Endothelial cell (in vitro differentiated cells): Measurements from ENCODE around the gene KLHDC8B. TPM values are rescaled to one million over a fixed set of nuclear protein-coding genes. Genes with fewer than 3 reads are reported as not detected.

Experiments used
- DNase-seq: peaks from one replicate; pipeline ENCODE4 v3.0.0; 2021; ENCODE audit warnings: low spot score
- H3K27ac Mint-ChIP-seq: one replicate; pipeline ENCODE4 v1.8.0; 2021; ENCODE audit warnings: mixed read lengths, inconsistent platforms; ENCODE audit not compliant: unreplicated experiment
- H3K27me3 Mint-ChIP-seq: one replicate; pipeline ENCODE4 v1.8.0; 2021; ENCODE audit warnings: mild to moderate bottlenecking, moderate library complexity, mixed read lengths, inconsistent platforms; ENCODE audit not compliant: unreplicated experiment
- H3K36me3 Mint-ChIP-seq: one replicate; pipeline ENCODE4 v1.8.0; 2021; ENCODE audit warnings: mild to moderate bottlenecking, low read depth, mixed read lengths, inconsistent platforms; ENCODE audit not compliant: unreplicated experiment
- H3K4me1 Mint-ChIP-seq: one replicate; pipeline ENCODE4 v1.8.0; 2021; ENCODE audit warnings: mild to moderate bottlenecking, mixed read lengths, inconsistent platforms; ENCODE audit not compliant: unreplicated experiment
- H3K4me3 Mint-ChIP-seq: one replicate; pipeline ENCODE4 v1.8.0; 2021; ENCODE audit warnings: mild to moderate bottlenecking, mixed read lengths, inconsistent platforms; ENCODE audit not compliant: unreplicated experiment
- H3K9me3 Mint-ChIP-seq: one replicate; pipeline ENCODE4 v1.8.0; 2021; ENCODE audit warnings: mixed read lengths, inconsistent platforms; ENCODE audit not compliant: unreplicated experiment
- CTCF ChIP-seq: fragments of 200-600 bp; sonication (generic); IDR thresholded peaks from one replicate; pipeline ENCODE4 v1.5.0; 2021; ENCODE audit warnings: antibody characterized with exemption; ENCODE audit not compliant: unreplicated experiment
- total RNA-seq: library from RNA; stranded (reverse); fragmentation: NEBNext Ultra II Directional; extraction: Animal tissue kit (Norgen Biotek cat#: 25700); gene quantifications from one replicate; pipeline ENCODE4 v1.2.1, GENCODE V29; 2021; ENCODE audit not compliant: unreplicated experiment

Gene KLHDC8B
- total RNA-seq, 1 donor from 2014 or later = 16.7 TPM

- no peak for TF ChIP-seq CTCF
Measured at GRCh38 chr3:49124203-49124602, 47.2 kb upstream of the KLHDC8B start.

GRCh38 chr3:49124991-49125670, 46.3 kb upstream of the KLHDC8B start:
- H3K4me1 Mint-ChIP-seq = no peaks in the 10 kb centered on the region
- TF ChIP-seq CTCF = no peak
- peaks cover 13% of the 10 kb centered on the region for H3K27me3 Mint-ChIP-seq
- H3K4me3 Mint-ChIP-seq = no peak overlapping the region
- H3K36me3 Mint-ChIP-seq = peaks cover 36% of the 10 kb centered on the region
- no peak for DNase-seq
- H3K9me3 Mint-ChIP-seq = no peaks in the 10 kb centered on the region
- H3K27ac Mint-ChIP-seq = no peak overlapping the region

More at GRCh38 chr3:49124203-49124602, 47.2 kb upstream of the KLHDC8B start:
- peaks cover 29% of the 10 kb centered on the region for H3K36me3 Mint-ChIP-seq
- DNase-seq = no peak
- peaks cover 5% of the 10 kb centered on the region for H3K4me1 Mint-ChIP-seq
- H3K27me3 Mint-ChIP-seq = peaks cover 7% of the 10 kb centered on the region
- no peak overlapping the region for H3K4me3 Mint-ChIP-seq
- no peak overlapping the region for H3K27ac Mint-ChIP-seq
- H3K9me3 Mint-ChIP-seq = no peaks in the 10 kb centered on the region

GRCh38 chr3:49131040-49131439, 40.4 kb upstream of the KLHDC8B start:
- Mint-ChIP-seq H3K9me3 (no peaks in the 10 kb centered on the region), H3K36me3 (peaks cover 22% of the 10 kb centered on the region), H3K4me3 (peak overlapping the region; percentile 96), H3K4me1 (peaks cover 12% of the 10 kb centered on the region), H3K27me3 (peaks cover 16% of the 10 kb centered on the region), H3K27ac (peak overlapping the region; percentile 64)
- TF ChIP-seq CTCF = no peak
- no peak for DNase-seq

DNA sequence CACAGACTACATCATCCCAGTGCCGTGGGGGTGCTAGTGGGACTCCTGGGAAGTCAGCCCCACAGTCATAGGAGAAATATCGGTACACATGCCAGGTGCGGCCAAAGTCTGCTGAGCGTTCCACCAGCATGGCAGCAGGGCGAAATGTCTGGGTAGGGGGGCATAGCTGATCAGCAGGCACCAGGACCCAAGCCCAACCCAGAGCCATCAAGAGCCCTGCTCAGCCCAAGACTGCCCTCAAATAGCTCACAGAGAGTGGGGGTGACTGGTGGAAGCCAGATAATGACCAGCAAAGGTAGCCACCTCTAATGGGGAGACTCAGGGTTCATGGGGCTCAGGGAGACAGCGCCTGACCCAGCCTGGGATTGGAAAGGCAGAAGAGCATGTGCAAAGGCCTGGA, 39.8 kb upstream of the KLHDC8B start:
- Mint-ChIP-seq H3K9me3 (no peaks in the 10 kb centered on the region), H3K27me3 (peaks cover 16% of the 10 kb centered on the region), H3K27ac (peak overlapping the region; percentile 48), H3K4me3 (peak overlapping the region; percentile 96), H3K36me3 (peaks cover 20% of the 10 kb centered on the region), H3K4me1 (peaks cover 12% of the 10 kb centered on the region)
- TF ChIP-seq CTCF = no peak
- DNase-seq = no peak

- no peak for DNase-seq
- H3K4me3 Mint-ChIP-seq = peak overlapping the region; percentile 96
- H3K27ac Mint-ChIP-seq = no peak overlapping the region
- H3K27me3 Mint-ChIP-seq = peaks cover 16% of the 10 kb centered on the region
- TF ChIP-seq CTCF = no peak
- H3K36me3 Mint-ChIP-seq = peaks cover 17% of the 10 kb centered on the region
- H3K9me3 Mint-ChIP-seq = no peaks in the 10 kb centered on the region
- H3K4me1 Mint-ChIP-seq = peaks cover 12% of the 10 kb centered on the region
Measured at GRCh38 chr3:49132073-49132436, 39.3 kb upstream of the KLHDC8B start.
